ENCODE data around the gene FAM210A. TPM values are rescaled to one million over a fixed set of nuclear protein-coding genes. Genes with fewer than 3 reads are reported as not detected.

Gene FAM210A
- total RNA-seq, 1 donor from 2014 or later: 27.7 TPM

DNA sequence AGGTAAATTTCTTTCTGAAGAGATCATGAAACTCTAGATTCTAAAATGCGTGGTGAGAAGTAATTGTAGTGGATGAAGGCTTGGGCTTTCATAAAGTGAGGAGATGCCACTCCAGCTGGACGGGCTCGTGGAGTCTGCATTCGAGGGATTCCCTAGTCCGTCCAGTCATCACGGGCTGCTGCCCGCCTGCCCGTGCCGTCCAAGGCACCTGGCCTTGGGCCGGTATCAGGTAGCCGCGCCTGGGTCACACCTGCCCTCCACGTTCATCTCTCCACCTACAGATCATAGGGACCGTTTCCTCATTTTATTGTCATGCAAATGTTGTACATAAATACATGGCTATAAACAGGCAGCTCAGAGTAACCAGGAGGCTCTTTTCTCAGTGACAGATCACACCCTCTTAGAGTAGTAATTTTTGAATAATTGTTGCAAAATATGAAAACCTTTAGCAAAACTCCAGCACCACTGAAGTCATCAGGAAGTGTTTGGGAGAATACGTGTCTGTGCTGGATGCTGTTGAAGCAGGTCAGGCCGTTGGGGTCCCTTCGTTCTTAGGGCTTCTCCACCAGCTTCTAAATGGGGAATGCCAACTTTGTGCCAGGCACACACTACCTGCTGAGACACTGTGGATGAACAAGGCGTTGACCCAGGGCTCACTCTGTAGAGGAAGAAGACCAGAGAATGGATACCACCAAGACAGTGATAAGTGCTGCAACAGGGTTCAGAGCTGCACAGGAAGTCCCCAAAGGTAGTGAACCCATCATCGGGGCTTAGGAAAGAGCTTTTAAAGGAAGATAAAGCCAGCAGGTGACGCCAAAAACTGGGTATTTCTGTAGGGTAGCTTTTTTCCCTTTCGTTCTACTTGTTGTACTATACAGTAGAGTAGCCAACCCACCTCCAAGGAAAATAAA lies 112.5 kb downstream of the FAM210A start:
- Mint-ChIP-seq H3K4me1 (ENCODE audit: low read depth) (peaks cover 84% of the 10 kb centered on the region), H3K4me3 (peak overlapping the region; percentile 80), H3K27me3 (ENCODE audit: insufficient read depth) (peaks cover 1% of the 10 kb centered on the region), H3K9me3 (no peaks in the 10 kb centered on the region), H3K27ac (peak overlapping the region; percentile 83), H3K36me3 (ENCODE audit: low read depth) (peaks cover 6% of the 10 kb centered on the region)
- intact Hi-C loops (cut with micrococcal nuclease): loop anchor here (2.0 to 5.0 kb wide), 3 partner anchors 239 to 477 kb away; partner anchors contain the start of gene LDLRAD4
- no peak for DNase-seq (ENCODE audit: low spot score)

Other genes with a start within 250 kb of the FAM210A start
- 55.8 and 60.6 TPM in 2 replicates for gene RNMT, start 115 bp upstream of the FAM210A start, total RNA-seq
- not detected in 2 replicates for gene MC5R, start 97.6 kb upstream of the FAM210A start, total RNA-seq
- not detected in 2 replicates for gene MC2R, start 189.0 kb upstream of the FAM210A start, total RNA-seq